ENCODE results near the gene NOTCH3.

DNA sequence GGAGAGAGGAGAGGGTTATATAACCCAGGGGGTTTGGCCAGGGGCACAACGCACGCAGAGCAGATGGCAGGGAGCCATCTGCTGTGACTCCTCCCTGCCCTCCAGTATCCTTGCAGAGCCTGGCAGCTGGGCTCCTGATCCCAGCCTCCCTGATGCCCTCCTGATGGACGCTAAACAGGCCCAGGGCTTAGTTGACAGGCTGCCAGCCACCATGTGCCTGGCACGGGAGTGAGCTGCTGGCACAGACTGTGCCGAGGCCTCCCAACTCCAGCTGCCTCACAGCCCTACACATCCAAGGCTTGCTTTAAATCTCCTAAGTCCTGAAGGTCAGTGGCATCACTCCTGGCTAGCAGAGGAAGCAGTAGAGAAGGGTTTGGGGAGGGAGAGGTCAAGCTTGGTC lies 76.9 kb downstream of the NOTCH3 start:
- TF ChIP-seq POLR2A (IDR thresholded peaks at IDR 0.05) (no peak), POLR2AphosphoS5 (IDR thresholded peaks at IDR 0.05) (no peak)
- TF ChIP-seq, protein P1, sequence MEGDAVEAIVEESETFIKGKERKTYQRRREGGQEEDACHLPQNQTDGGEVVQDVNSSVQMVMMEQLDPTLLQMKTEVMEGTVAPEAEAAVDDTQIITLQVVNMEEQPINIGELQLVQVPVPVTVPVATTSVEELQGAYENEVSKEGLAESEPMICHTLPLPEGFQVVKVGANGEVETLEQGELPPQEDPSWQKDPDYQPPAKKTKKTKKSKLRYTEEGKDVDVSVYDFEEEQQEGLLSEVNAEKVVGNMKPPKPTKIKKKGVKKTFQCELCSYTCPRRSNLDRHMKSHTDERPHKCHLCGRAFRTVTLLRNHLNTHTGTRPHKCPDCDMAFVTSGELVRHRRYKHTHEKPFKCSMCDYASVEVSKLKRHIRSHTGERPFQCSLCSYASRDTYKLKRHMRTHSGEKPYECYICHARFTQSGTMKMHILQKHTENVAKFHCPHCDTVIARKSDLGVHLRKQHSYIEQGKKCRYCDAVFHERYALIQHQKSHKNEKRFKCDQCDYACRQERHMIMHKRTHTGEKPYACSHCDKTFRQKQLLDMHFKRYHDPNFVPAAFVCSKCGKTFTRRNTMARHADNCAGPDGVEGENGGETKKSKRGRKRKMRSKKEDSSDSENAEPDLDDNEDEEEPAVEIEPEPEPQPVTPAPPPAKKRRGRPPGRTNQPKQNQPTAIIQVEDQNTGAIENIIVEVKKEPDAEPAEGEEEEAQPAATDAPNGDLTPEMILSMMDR (IDR thresholded peaks at IDR 0.05): no peak
